ENCODE data around the gene SEL1L3.
"Not testable (repeated sequence)": the region's sequence is repeated elsewhere in the genome, so short reads cannot be mapped to it uniquely, and the experiment has no call there.

The SEL1L3 gene

DNA sequence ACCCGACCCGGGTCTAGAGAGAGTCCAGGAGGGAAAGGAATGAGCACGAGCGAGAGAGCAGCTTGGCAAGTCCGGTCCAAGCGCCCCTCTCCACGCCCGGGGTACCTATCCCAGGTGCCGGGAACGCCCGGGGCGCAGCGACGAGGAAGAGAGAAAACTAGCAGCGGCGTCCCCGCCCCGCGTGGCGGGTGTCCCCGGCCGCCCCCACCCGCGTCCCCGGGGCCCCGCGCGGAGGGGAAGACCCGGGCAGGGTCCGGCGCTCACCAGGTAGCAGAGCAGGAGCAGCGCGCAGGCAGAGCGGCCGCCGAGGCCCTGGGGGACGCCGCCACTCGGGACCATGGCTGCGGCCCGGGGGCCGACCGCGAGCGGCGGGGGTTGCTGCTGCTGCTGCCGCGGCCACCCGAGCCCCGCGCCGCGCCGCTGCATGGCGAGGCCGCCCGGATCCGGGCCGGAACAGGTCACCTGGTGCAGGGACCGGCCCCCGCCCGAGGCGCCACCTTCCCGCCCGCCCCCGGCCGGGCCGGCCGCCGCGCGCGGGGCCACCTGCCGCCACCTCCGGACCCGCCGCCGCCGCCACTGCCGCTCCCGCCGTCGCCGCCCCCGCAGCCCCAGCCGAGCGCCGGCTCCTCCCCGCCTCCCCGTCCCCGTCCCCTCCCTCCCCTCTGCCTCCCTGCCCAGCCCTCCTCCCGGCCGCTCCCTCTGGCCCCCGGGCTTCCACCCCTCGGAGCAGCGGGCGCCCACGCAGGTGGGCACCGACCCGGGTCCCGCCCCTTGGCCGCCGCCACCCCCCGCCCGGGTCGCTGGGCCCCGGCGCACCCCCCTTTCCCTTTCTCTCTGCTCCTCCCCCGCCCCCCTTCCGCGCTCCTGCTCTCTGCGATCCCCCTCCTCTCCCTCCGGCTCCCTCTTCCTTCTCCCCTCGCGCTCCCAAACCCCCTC lies at the start of gene SEL1L3:
SEL1L3 (minus strand) TSS at position 578 of the 936 bp plus-strand sequence; CDS start at position 426, 152 bp downstream.
- peak; percentile 53 for DNase-seq

DNA sequence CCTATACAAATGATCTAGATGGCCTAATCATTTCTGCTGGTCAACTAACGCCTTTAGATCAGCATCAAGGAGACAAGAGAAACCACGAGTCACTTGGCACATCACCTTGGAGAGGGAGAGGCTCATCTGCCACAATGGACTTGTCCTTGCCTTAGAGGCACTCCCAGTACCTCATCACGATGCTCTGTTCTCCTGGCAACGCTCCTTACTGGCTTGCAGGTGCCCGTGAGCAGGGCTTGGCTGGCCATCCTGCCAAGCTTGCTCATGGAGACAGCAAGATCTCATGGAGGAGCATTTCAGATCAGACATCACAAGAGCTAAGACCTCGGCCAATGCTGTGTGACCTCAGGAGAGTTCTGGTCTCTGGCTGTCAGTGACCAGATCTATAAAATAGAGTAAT lies 48.6 kb upstream of the SEL1L3 start:
- no peak for DNase-seq

GRCh38 chr4:25908491-25908901 lies 45.7 kb upstream of the SEL1L3 start:
- no peak for DNase-seq

GRCh38 chr4:25906113-25906512 lies 43.3 kb upstream of the SEL1L3 start:
- DNase-seq = not testable (repeated sequence)

DNA sequence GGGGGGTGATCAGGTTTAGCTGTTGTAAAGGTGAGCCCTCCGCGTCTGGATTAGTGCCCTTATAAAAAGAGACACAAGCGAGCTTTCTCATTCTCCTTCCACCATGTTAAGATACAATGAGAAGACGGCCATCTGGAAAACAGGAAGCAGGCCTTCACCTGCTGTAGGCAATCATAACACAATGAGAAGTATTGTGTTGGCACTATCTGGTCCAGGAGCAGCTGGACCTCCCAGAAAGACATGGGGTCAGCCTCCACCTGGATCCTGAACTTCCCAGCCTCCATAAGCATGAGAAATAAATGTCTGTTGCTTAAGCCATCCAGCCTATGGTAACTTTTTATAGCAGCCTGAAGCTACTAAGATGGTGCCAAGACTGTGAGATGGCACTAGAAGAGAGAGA lies 42.6 kb upstream of the SEL1L3 start:
- DNase-seq = no peak

DNA sequence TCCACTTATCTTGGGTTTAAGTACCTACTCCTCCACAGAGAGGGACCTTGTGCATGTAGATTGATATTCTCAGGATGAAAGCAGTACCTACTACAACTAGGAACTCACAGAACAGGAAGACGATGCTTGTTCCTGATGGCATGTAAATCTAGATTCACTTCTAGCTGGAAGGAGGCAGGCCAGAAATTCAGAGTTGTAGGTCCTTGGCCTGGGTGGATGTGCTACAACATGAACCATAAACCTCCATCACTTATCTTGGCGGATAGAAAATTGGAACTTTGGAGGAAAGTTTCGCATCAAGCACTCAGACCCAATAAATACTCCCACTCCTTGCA lies 41.9 kb upstream of the SEL1L3 start:
- DNase-seq = no peak

GRCh38 chr4:25903900-25904747 lies 41.3 kb upstream of the SEL1L3 start:
- DNase-seq = no peak

DNA sequence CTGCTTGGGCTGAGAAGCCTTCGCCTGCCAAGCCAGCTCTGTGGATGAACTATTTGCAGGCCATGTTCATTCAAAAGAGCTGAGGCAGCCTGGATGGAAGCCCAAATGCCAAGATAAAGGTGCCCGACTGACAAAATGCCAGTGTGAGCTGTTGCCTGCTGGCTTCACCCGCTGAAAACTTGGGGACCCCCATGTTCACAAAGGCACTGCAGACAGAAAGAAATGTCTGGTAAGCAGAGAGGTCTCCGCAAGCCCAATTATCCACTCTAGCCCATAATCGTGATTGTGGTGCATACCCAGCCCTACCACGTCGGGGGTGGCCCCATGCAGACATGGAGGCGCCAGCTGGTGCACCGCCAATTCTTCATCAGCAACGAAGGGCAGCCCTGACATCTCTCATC lies 38.2 kb upstream of the SEL1L3 start:
- DNase-seq = no peak

DNA sequence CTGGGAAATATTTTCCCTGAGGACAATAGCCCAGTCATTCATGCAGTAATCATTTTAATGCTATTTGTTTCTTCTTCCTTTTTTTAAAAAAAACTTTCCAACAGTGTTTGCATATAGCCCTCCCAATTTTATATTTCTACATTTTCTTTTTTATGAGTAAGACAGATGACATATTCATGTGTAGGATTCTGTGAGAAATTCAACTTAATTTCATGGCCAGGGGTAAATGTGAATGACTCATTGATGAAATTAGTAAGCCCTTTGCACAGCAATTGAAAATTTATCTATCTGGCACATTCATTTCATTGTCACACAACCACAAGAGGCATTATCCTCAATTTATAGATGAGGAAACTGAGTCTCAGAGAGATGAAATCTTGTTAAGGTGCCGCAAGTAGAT lies 37.5 kb upstream of the SEL1L3 start:
- DNase-seq = no peak

- no peak for DNase-seq
Measured at GRCh38 chr4:25896776-25897539, 34.2 kb upstream of the SEL1L3 start.

- DNase-seq = no peak
Measured at GRCh38 chr4:25892796-25893195, 30.0 kb upstream of the SEL1L3 start.

DNA sequence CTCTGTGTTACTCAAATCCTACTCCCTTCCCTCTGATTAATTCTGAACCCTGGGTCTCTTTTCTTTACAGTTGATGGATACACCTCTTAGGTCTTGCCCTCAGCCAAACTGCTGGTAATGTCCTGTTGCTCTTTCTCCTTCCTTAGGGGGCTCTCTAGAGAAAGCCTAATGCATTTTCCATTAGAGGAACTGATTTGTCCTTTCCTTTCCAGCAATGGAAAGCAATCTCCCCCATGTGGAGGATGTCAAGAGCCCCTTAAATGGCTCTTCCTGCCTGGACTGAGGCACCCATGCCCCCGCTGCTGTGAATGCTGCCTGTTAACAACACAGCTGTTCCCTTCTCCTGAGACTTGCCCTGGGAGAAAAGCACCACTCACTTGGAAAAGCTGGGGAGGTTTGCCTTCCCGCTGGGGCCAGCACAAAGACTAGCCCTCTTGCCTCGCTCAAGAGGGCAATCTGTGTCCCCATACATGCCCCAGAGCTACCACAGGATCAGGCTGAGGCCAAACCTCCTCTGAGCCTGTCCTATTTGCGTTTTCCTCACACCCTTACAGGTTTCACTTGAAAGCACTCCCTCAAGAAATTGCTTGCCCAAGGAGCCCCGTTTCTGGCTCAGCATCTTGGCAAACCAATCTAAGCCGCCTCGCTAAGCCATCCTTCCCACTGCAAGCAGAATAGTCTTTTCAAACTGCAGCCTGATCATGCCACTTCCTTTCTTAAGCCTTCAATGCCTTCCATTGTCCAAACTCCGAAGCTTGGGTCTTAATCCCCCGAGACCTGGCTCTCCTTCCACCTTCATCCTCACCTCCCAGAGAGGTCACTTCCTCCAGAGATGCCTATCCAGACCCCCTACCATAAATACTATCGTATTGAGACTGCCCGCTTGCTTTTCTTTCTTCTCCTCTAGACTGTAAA lies 28.0 kb upstream of the SEL1L3 start:
- no peak for DNase-seq

GRCh38 chr4:25889589-25890503 lies 27.1 kb upstream of the SEL1L3 start:
- DNase-seq = no peak

GRCh38 chr4:25888781-25889180 lies 26.0 kb upstream of the SEL1L3 start:
- DNase-seq = no peak

DNA sequence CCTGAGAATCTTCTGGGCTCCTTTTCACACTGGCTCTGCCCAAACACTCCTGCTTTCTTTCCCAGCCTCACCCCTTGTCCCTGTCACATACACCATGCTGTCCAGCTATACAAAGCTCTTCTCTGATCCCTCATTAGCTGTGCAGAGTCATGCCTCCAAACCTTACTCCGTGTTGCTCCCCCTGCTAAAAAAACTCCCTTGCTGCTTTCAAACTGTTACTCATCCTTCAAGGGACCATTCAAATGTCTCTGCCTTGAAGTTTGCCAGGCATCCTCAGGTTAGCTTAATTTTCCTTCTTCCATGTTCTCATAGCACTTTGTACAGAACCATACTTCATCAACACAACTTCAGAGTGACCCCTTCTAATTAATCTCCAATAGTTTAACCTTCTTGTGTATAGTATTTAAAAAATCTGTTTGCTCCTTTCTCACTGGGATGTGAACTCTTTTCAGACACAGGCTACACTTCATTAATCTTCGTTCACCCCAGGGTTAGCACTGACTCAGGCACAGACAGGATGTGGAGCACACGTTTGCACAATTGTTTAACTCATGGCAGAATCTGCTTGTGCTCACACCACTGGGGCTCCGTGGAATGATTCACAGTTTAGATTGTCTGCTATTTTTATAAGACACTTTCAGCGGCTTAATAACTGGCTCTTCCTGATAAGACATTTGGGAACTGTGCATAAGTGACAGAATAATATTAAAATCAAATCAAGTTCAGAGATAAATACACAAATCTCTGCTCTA lies 21.4 kb upstream of the SEL1L3 start:
- no peak for DNase-seq

GRCh38 chr4:25883565-25883964 lies 20.8 kb upstream of the SEL1L3 start:
- DNase-seq = no peak

GRCh38 chr4:25882226-25882625 lies 19.4 kb upstream of the SEL1L3 start:
- DNase-seq = peak; percentile 22

DNA sequence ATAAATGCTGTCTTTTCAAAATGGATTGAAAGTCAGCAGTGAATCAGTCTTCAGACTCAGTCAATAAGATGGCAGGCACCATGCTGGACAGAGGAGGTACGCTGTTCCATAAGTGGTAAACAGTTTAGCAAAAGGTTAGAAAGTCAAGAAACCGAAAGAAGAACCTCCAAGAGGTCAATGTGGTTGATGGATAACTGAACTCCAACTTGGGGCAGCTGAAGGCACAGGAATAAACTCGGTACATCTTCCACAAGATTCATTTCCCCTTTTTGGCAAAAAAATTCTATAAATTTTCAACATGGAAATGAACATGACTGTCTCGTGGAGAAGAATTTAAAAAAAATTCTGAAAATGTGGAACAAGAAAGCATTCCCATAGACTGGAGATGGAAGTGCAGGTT lies 18.4 kb upstream of the SEL1L3 start:
- no peak for DNase-seq

DNA sequence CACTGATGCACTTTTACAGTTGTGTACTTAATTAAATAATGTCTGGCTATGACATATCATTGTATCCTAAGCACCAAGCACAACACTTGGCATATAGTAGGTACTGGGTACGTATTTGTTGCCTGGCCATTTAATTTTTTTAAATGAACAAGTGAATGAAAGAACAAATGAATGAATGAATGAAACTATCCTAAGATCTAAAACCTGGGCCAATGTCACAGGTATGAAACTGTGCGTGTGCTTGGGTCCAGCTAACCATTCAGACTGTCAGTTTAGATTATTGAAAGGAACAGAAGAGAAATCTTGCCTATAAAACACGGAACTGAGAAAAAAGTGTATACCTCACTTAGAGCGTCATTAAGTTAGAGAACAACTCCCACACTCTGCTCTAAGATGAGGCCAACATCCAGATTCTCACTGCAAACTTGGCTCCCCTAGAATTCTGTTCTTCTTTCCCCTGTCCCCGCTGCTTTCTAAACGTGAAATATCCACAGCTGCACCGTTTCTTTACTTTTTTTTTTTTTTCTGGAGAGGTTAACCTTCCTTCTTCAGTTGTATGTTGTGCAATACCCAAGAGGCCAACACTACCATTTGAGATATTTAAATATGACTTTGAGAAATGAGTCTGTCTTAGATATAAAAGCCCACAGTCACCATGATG lies 17.3 kb upstream of the SEL1L3 start:
- no peak for DNase-seq

DNA sequence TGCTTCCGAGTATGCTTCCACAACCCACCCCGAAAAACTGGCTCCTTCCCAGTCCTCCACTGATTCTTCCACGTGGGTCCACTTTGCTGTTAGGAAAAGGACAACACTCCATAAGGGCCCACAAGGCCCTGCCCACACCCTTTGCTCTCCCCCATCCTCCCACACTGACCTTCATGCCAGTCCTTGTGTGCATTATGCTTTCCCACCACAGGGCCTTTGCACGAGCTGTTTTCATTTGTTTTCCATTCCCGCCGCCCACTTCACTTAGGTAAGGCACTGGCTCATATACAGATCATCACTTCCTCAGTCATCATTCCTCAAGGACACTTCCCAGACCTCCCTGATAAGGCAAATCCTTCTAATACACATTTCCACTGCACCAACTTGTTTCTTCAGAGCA lies 16.8 kb upstream of the SEL1L3 start:
- DNase-seq = no peak
